Spleen (tissue), 11 donors: Measurements from ENCODE around the gene PPIC. TPM values are rescaled to one million over a fixed set of nuclear protein-coding genes. Genes with fewer than 3 reads are reported as not detected.

Experiments
- DNase-seq: peaks from one replicate; pipeline ENCODE4 v3.0.0-alpha.2; 2020
- H3K27ac ChIP-seq, 8 donors: fragments of 200-600 bp; sonication (generic) in 7 of 8; 1 replicate in 4 of 8; 2 replicates in 4 of 8; pipeline versions ENCODE4 v1.5.0 to v1.8.0; 2016 to 2021; ENCODE audit warnings: inconsistent platforms in 4 of 8, mild to moderate bottlenecking in 4 of 8, moderate library complexity in 1 of 8
- H3K27me3 ChIP-seq, 7 donors: fragments of 200-600 bp; sonication (generic) in 6 of 7; replicated peaks in 1 of 7; 1 replicate in 4 of 7; 2 replicates in 3 of 7; pipeline versions ENCODE4 v1.5.0 to v1.8.0; 2016 to 2021; ENCODE audit warnings: inconsistent platforms in 3 of 7, mild to moderate bottlenecking in 1 of 7
- H3K36me3 ChIP-seq, 6 donors: fragments of 200-600 bp; sonication (generic) in 5 of 6; 1 replicate in 4 of 6; 2 replicates in 2 of 6; pipeline versions ENCODE4 v1.5.0 to v1.8.0; 2016 to 2021; ENCODE audit warnings: inconsistent platforms in 2 of 6
- H3K4me1 ChIP-seq, 6 donors: fragments of 200-600 bp; sonication (generic) in 5 of 6; 1 replicate in 3 of 6; 2 replicates in 3 of 6; pipeline versions ENCODE4 v1.5.0 to v1.8.0; 2016 to 2021; ENCODE audit warnings: inconsistent platforms in 3 of 6
- H3K4me3 ChIP-seq, 8 donors: fragments of 200-600 bp; sonication (generic) in 7 of 8; 1 replicate in 4 of 8; 2 replicates in 4 of 8; pipeline versions ENCODE4 v1.5.0 to v1.8.0; 2016 to 2021; ENCODE audit warnings: inconsistent platforms in 4 of 8, mild to moderate bottlenecking in 4 of 8, moderate library complexity in 2 of 8
- H3K9me3 ChIP-seq, 8 donors: fragments of 200-600 bp; sonication (generic) in 7 of 8; 1 replicate in 4 of 8; 2 replicates in 4 of 8; pipeline versions ENCODE4 v1.5.0 to v1.8.0; 2016 to 2021; ENCODE audit warnings: inconsistent platforms in 4 of 8
- POLR2A ChIP-seq, 3 donors: fragments of 450-650 bp; IDR thresholded peaks; one replicate each; pipeline ENCODE4 v1.5.1; 2017; ENCODE audit warnings: antibody characterized with exemption in 3 of 3, mild to moderate bottlenecking in 1 of 3
- POLR2AphosphoS5 ChIP-seq, 3 donors: sonication (generic); formaldehyde crosslinking; IDR thresholded peaks; one replicate each; pipeline ENCODE4 v1.5.1; 2017; ENCODE audit warnings: antibody characterized with exemption in 3 of 3
- WGBS, 5 donors: extraction: QIAGEN DNeasy Blood & Tissue Kit in 3 of 5; methylation state at CpG; one replicate each; pipeline versions ENCODE4 v1.1.5 to v1.1.7; 2013 to 2018; 5-methylcytosine and 5-hydroxymethylcytosine counted together
- intact Hi-C: fragments of 100-400 bp; cut with DNase I; formaldehyde crosslinking; loops from one replicate; pipeline ENCODE4 v1.15.0; 2023; ENCODE audit warnings: low total_unique reads
- polyA plus RNA-seq, 3 donors: library from polyadenylated mRNA; stranded (reverse); fragments of 200-250 nt; gene quantifications; one replicate each; pipeline ENCODE4 v1.2.1, GENCODE V29; 2013
- total RNA-seq, 7 donors: library from RNA; depleted of rRNA in 3 of 7; stranded (reverse); fragments of >200 nt in 3 of 7; fragmentation: NEBNext Ultra II Directional in 4 of 7; extraction: Animal tissue kit (Norgen Biotek cat#: 25700) in 4 of 7; gene quantifications; one replicate each; pipeline versions ENCODE4 v1.1.0 to v1.2.1, GENCODE V29; 2016 to 2021
- TF ChIP-seq, protein P1 (sequence below), 11 experiments: fragments of 200-600 bp in 7 of 11; fragments of 450-650 bp in 4 of 11; sonication (generic) in 4 of 11; IDR thresholded peaks in 8 of 11; conservative IDR thresholded peaks in 3 of 11; 1 replicate in 7 of 11; 2 replicates in 4 of 11; pipeline versions ENCODE4 v1.4.0 to v1.8.0; 2016 to 2021; ENCODE audit warnings: antibody characterized with exemption in 11 of 11, inconsistent platforms in 4 of 11, mild to moderate bottlenecking in 1 of 11
- donor health status: healthy with polysubstance abuse.
- donor health status: DM: no; HTN: no; CAD: no; lungs with moderate emphysema.
- donor health status: DM: no; HTN: no; CAD: no.
- donor health status: Bipolar disorder and iron deficiency.
- donor health status: healthy.
- donor health status: DM: no; HTN: no; CAD: no.
- donor health status: DM: yes; HTN: yes; CAD: no.

Gene PPIC
- total and polyA plus RNA-seq, 10 donors = 2.3 to 18.5 (median 8.0) TPM

DNA sequence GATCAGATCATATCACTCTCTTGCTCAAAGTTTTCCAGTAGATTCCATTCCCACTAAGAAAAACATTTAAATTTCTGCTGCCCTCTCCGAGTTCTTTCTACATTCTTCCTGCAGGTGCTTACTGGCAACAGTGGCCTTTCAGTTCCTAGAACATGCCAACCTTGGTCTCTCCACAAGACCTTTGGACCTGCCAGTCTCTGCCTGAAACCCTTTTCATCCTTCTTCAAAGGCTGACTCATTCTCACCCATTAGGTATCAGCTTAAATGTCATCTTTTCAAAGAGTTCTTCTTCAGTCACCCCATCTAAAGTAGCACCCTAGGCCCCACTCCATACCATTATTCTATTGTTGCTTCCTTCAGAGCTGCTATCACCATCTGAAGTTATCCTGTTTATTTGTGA is 21.8 kb downstream of the PPIC start:
- Histone ChIP-seq H3K27ac (no peak overlapping the region), H3K4me3 (no peak overlapping the region), H3K36me3 (no peaks in the 10 kb centered on the region), H3K4me1 (no peaks in the 10 kb centered on the region), H3K9me3 (peaks cover 0 to 6% (median 0%) of the 10 kb centered on the region in 8 donors), H3K27me3 (no peaks in the 10 kb centered on the region)
- WGBS, 5 donors = 85 to 97% (median 93%) methylated on average over 1 of the region's 1 CpG
- TF ChIP-seq, protein P1, sequence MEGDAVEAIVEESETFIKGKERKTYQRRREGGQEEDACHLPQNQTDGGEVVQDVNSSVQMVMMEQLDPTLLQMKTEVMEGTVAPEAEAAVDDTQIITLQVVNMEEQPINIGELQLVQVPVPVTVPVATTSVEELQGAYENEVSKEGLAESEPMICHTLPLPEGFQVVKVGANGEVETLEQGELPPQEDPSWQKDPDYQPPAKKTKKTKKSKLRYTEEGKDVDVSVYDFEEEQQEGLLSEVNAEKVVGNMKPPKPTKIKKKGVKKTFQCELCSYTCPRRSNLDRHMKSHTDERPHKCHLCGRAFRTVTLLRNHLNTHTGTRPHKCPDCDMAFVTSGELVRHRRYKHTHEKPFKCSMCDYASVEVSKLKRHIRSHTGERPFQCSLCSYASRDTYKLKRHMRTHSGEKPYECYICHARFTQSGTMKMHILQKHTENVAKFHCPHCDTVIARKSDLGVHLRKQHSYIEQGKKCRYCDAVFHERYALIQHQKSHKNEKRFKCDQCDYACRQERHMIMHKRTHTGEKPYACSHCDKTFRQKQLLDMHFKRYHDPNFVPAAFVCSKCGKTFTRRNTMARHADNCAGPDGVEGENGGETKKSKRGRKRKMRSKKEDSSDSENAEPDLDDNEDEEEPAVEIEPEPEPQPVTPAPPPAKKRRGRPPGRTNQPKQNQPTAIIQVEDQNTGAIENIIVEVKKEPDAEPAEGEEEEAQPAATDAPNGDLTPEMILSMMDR (IDR thresholded peaks at IDR 0.05 in 8 of 11, conservative IDR thresholded peaks at IDR 0.05 in 3 of 11) = no peak
- TF ChIP-seq POLR2A (IDR thresholded peaks at IDR 0.05) (no peak), POLR2AphosphoS5 (IDR thresholded peaks at IDR 0.05) (no peak)
- DNase-seq = no peak
- intact Hi-C loops = no loop called here

DNA sequence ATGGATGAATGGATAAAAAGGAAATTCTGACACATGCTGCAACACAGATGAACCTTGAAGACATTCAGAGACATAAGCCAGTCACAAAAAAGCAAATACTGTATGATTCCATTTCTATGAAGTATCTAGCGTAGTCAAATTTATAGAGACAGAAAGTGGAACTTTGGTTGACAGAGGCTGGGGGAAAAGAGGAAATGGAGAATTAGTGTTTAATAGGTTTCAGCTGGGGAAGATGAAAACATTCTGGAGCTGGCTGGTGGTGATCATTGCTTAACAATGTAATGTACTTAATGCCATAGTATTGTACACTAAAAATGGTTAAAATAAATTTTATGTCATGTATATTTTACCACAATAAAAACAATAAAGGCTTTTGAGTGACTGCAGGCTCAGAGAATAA is 24.2 kb downstream of the PPIC start:
- Histone ChIP-seq H3K27me3 (no peaks in the 10 kb centered on the region), H3K9me3 (peaks cover 0 to 6% (median 0%) of the 10 kb centered on the region in 8 donors), H3K4me3 (no peak overlapping the region), H3K4me1 (no peaks in the 10 kb centered on the region), H3K36me3 (peaks cover 0 to 7% (median 0%) of the 10 kb centered on the region in 6 donors), H3K27ac (no peak overlapping the region)
- DNase-seq = no peak
- intact Hi-C loops = no loop called here
- TF ChIP-seq, protein P1 (IDR thresholded peaks at IDR 0.05 in 8 of 11, conservative IDR thresholded peaks at IDR 0.05 in 3 of 11) = no peak
- TF ChIP-seq POLR2AphosphoS5 (IDR thresholded peaks at IDR 0.05) = no peak
- TF ChIP-seq POLR2A (IDR thresholded peaks at IDR 0.05) = no peak
- WGBS, 5 donors = 77 to 89% (median 80%) methylated on average over 1 of the region's 1 CpG

DNA sequence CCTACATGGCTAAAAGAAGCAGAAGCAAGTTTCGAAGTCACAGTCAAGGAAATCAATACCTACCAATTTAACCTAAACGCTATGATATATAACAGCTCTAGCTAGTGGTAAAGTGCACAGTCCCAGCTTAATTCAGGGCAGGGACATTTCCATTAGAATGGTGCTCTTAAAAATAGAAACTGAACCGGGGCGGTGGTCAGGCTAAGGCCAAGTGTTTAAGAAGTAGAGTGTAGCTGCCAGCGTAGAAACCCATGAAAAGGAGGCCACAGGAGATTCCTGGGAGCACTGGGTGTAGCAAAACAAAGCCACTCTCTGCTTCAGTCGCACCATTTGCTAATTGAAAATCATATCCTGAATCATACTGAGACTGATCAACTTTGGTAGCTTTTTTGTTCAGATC is 28.8 kb downstream of the PPIC start:
- TF ChIP-seq POLR2AphosphoS5 (IDR thresholded peaks at IDR 0.05) = no peak
- TF ChIP-seq, protein P1 (IDR thresholded peaks at IDR 0.05 in 8 of 11, conservative IDR thresholded peaks at IDR 0.05 in 3 of 11) = no peak
- no peak for TF ChIP-seq POLR2A (IDR thresholded peaks at IDR 0.05)
- Histone ChIP-seq H3K9me3 (no peaks in the 10 kb centered on the region), H3K27me3 (no peaks in the 10 kb centered on the region), H3K36me3 (peaks cover 0 to 7% (median 0%) of the 10 kb centered on the region in 6 donors), H3K27ac (no peak overlapping the region), H3K4me3 (no peak overlapping the region), H3K4me1 (no peaks in the 10 kb centered on the region)
- DNase-seq = no peak
- intact Hi-C loops = no loop called here
- WGBS, 5 donors = 91 to 95% (median 93%) methylated on average over 6 of the region's 6 CpGs

DNA sequence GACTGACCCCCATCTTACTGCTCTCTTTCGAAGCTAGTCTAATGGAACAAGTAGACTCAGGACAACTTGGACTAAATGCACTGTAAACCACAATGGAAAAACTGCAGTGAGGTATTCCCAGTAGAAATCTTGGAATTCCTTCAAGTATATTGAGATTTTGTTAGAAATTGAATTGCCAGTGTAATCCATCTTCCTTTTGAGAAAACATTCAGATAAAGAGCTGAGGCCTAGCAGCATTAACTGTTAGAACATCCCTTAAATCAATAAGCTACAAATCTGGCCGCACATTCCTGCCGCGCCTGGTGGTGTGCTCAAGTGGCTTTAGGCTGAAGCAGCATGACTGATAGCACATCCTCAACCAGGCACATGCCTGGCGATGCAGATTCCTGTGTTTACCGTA is 29.3 kb downstream of the PPIC start:
- no peak for DNase-seq
- Histone ChIP-seq H3K4me3 (no peak overlapping the region), H3K27ac (no peak overlapping the region), H3K27me3 (no peaks in the 10 kb centered on the region), H3K36me3 (peaks cover 0 to 7% (median 0%) of the 10 kb centered on the region in 6 donors), H3K9me3 (no peaks in the 10 kb centered on the region), H3K4me1 (no peaks in the 10 kb centered on the region)
- TF ChIP-seq POLR2AphosphoS5 (IDR thresholded peaks at IDR 0.05) = no peak
- no peak for TF ChIP-seq POLR2A (IDR thresholded peaks at IDR 0.05)
- WGBS, 5 donors = 91 to 96% (median 96%) methylated on average over 6 of the region's 6 CpGs
- intact Hi-C loops = no loop called here

DNA sequence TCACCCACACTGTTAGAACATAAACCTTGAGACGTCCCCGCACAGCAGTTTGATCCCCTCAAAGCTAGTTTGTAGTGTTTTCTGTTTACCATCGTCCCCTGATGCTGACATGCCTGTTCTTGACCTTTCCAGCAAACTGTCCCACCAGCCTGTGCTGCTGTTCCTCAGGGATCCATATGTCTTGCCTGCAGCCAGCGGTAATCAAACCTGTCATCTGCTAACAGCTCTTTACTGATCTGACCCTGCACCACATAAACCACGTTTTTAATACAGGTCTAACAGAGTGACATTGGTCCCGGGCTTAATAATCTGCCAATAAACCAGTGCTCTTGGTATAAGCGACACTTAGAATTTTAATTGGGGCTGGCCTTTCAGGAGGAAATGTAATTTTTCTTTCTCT is 34.7 kb downstream of the PPIC start:
- no peak overlapping the region for H3K4me3 ChIP-seq
- no peak for TF ChIP-seq POLR2A (IDR thresholded peaks at IDR 0.05)
- no peak for TF ChIP-seq POLR2AphosphoS5 (IDR thresholded peaks at IDR 0.05)
- TF ChIP-seq, protein P1 (IDR thresholded peaks at IDR 0.05 in 8 of 11, conservative IDR thresholded peaks at IDR 0.05 in 3 of 11) = no peak
- no peak for DNase-seq
- H3K4me1 ChIP-seq = no peaks in the 10 kb centered on the region
- intact Hi-C loops = no loop called here
- H3K27me3 ChIP-seq = no peaks in the 10 kb centered on the region
- no peak overlapping the region for H3K27ac ChIP-seq
- 78 to 87% (median 84%) methylated on average over 7 of the region's 7 CpGs for WGBS, 5 donors
- peaks cover 0 to 7% (median 0%) of the 10 kb centered on the region in 6 donors for H3K36me3 ChIP-seq
- no peaks in the 10 kb centered on the region for H3K9me3 ChIP-seq
